ENCODE measurements around the gene PEX6. TPM values are rescaled to one million over a fixed set of nuclear protein-coding genes. Genes with fewer than 3 reads are reported as not detected.

PEX6 gene
- total and polyA plus RNA-seq, 2 of the 13 experiments (the other 11 are each of a cell fraction or from before 2014, with no cell fraction given): 5.1 to 6.7 TPM

- TF ChIP-seq ZNF18 (CRISPR knock-in tag; IDR thresholded peaks at IDR 0.05; ENCODE audit: insufficient replicate concordance) (no peak), ARID4A (CRISPR knock-in tag; IDR thresholded peaks at IDR 0.05; ENCODE audit: borderline replicate concordance) (peak; percentile 93; the same call in 1 of the 2 replicates), CENPBD1 (CRISPR knock-in tag; IDR thresholded peaks at IDR 0.05; ENCODE audit: borderline replicate concordance, low read depth) (no peak), KLF6 (CRISPR knock-in tag; IDR thresholded peaks at IDR 0.05) (peak; percentile 77; the same call in 1 of the 2 replicates), ZHX2 (IDR thresholded peaks at IDR 0.05; ENCODE audit: low read depth) (no peak; the same call in 1 of the 2 replicates), ZHX2 (CRISPR knock-in tag; IDR thresholded peaks at IDR 0.05; ENCODE audit: borderline replicate concordance) (no peak), SYNCRIP (IDR thresholded peaks at IDR 0.05; ENCODE audit: insufficient read depth, low read depth, low read length) (no peak), MAFK (conservative IDR thresholded peaks at IDR 0.05 in 1 of 2, IDR thresholded peaks at IDR 0.05 in 1 of 2; ENCODE audit: low read length in 2 of 2) (peak; percentile 38 to 72; a peak in 3 of 4 replicates), ZNF576 (CRISPR knock-in tag; IDR thresholded peaks at IDR 0.05) (no peak), MTA1 (CRISPR knock-in tag; IDR thresholded peaks at IDR 0.05; ENCODE audit: borderline replicate concordance) (peak; percentile 52; the same call in 1 of the 2 replicates), ZNF441 (CRISPR knock-in tag; IDR thresholded peaks at IDR 0.05; ENCODE audit: borderline replicate concordance) (peak; percentile 63), KDM5B (CRISPR knock-in tag; IDR thresholded peaks at IDR 0.05; ENCODE audit: borderline replicate concordance) (peak; percentile 36; the same call in 1 of the 2 replicates), CCAR2 (optimal IDR thresholded peaks at IDR 0.05; ENCODE audit: low read depth, low read length) (no peak), NAIF1 (CRISPR knock-in tag; IDR thresholded peaks at IDR 0.05; ENCODE audit: borderline replicate concordance) (peak; percentile 90), MBNL3 (CRISPR knock-in tag; conservative IDR thresholded peaks at IDR 0.05) (no peak)
Observed at GRCh38 chr6:42978839-42979522, at the start of gene PEX6 (continued).

Measured in HepG2 (cell line).